Ascending aorta (tissue), 2 donors: ENCODE results near the gene MAPK12. TPM values are rescaled to one million over a fixed set of nuclear protein-coding genes. Genes with fewer than 3 reads are reported as not detected.

Experiments
- DNase-seq, 2 donors: peaks; one replicate each; pipeline ENCODE4 v3.0.0-alpha.2; 2019; ENCODE audit warnings: low spot score in 2 of 2
- H3K27ac ChIP-seq, 2 donors: fragments of 200-600 bp; sonication (generic); one replicate each; pipeline ENCODE4 v1.5.1; 2016 to 2017; ENCODE audit warnings: mild to moderate bottlenecking in 1 of 2
- H3K27me3 ChIP-seq: fragments of 200-600 bp; sonication (generic); one replicate; pipeline ENCODE4 v1.5.1; 2017
- H3K36me3 ChIP-seq, 2 donors: fragments of 200-600 bp; sonication (generic); one replicate each; pipeline ENCODE4 v1.5.1; 2016
- H3K4me1 ChIP-seq, 2 donors: fragments of 200-600 bp; sonication (generic); one replicate each; pipeline ENCODE4 v1.5.1; 2016 to 2017; ENCODE audit warnings: mild to moderate bottlenecking in 1 of 2
- H3K4me3 ChIP-seq, 2 donors: fragments of 200-600 bp; sonication (generic); one replicate each; pipeline ENCODE4 v1.5.1; 2016 to 2017; ENCODE audit warnings: mild to moderate bottlenecking in 1 of 2
- H3K9me3 ChIP-seq, 2 donors: fragments of 200-600 bp; sonication (generic); one replicate each; pipeline ENCODE4 v1.5.1; 2016
- CTCF ChIP-seq, 3 experiments: fragments of 200-600 bp in 2 of 3; fragments of 450-650 bp in 1 of 3; sonication (generic) in 2 of 3; IDR thresholded peaks; one replicate each; pipeline ENCODE4 v1.5.1; 2016 to 2019; ENCODE audit warnings: antibody characterized with exemption in 3 of 3, mild to moderate bottlenecking in 1 of 3, moderate library complexity in 1 of 3
- intact Hi-C: fragments of 100-400 bp; cut with DNase I; formaldehyde crosslinking; loops from one replicate; pipeline ENCODE4 v1.15.1; 2023
- total RNA-seq: library from RNA; depleted of rRNA; stranded (reverse); fragments of >200 nt; gene quantifications from one replicate; pipeline ENCODE4 v1.1.0, GENCODE V29; 2016

The MAPK12 gene
- total RNA-seq, 1 donor from 2014 or later, result 29.4 TPM

- no peaks in the 10 kb centered on the region for H3K4me1 ChIP-seq
- no peak for TF ChIP-seq CTCF (IDR thresholded peaks at IDR 0.05)
- peaks cover 77 to 88% of the 10 kb centered on the region in 2 donors for H3K36me3 ChIP-seq
- no peak overlapping the region for H3K4me3 ChIP-seq
- no peaks in the 10 kb centered on the region for H3K9me3 ChIP-seq
- H3K27me3 ChIP-seq, result no peaks in the 10 kb centered on the region
- no peak overlapping the region for H3K27ac ChIP-seq
- no peak for DNase-seq
- intact Hi-C loops, result no loop called here
Observed at GRCh38 chr22:50218996-50219727, 42.3 kb downstream of the MAPK12 start.

- no peaks in the 10 kb centered on the region for H3K9me3 ChIP-seq
- H3K4me3 ChIP-seq, result no peak overlapping the region
- H3K4me1 ChIP-seq, result no peaks in the 10 kb centered on the region
- peaks cover 70 to 84% of the 10 kb centered on the region in 2 donors for H3K36me3 ChIP-seq
- no peak overlapping the region for H3K27ac ChIP-seq
- intact Hi-C loops, result no loop called here
- no peak for TF ChIP-seq CTCF (IDR thresholded peaks at IDR 0.05)
- no peak for DNase-seq
- H3K27me3 ChIP-seq, result no peaks in the 10 kb centered on the region
Observed at GRCh38 chr22:50218153-50218995, 43.1 kb downstream of the MAPK12 start.

GRCh38 chr22:50217543-50218152 lies 43.8 kb downstream of the MAPK12 start:
- peaks cover 65 to 84% of the 10 kb centered on the region in 2 donors for H3K36me3 ChIP-seq
- intact Hi-C loops, result no loop called here
- H3K27me3 ChIP-seq, result no peaks in the 10 kb centered on the region
- TF ChIP-seq CTCF (IDR thresholded peaks at IDR 0.05), result no peak
- H3K9me3 ChIP-seq, result no peaks in the 10 kb centered on the region
- H3K27ac ChIP-seq, result no peak overlapping the region
- H3K4me1 ChIP-seq, result no peaks in the 10 kb centered on the region
- no peak for DNase-seq
- no peak overlapping the region for H3K4me3 ChIP-seq

GRCh38 chr22:50216684-50217520 lies 44.6 kb downstream of the MAPK12 start:
- Histone ChIP-seq H3K27me3 (no peaks in the 10 kb centered on the region), H3K9me3 (no peaks in the 10 kb centered on the region), H3K4me1 (no peaks in the 10 kb centered on the region), H3K4me3 (no peak overlapping the region), H3K36me3 (peaks cover 61 to 84% of the 10 kb centered on the region in 2 donors), H3K27ac (no peak overlapping the region)
- no peak for DNase-seq
- intact Hi-C loops, result no loop called here
- no peak for TF ChIP-seq CTCF (IDR thresholded peaks at IDR 0.05)

GRCh38 chr22:50216055-50216683 lies 45.3 kb downstream of the MAPK12 start:
- no peak overlapping the region for H3K4me3 ChIP-seq
- H3K27me3 ChIP-seq, result no peaks in the 10 kb centered on the region
- peaks cover 56 to 83% of the 10 kb centered on the region in 2 donors for H3K36me3 ChIP-seq
- H3K27ac ChIP-seq, result no peak overlapping the region
- TF ChIP-seq CTCF (IDR thresholded peaks at IDR 0.05), result no peak
- no peak for DNase-seq
- no peaks in the 10 kb centered on the region for H3K9me3 ChIP-seq
- intact Hi-C loops, result no loop called here
- no peaks in the 10 kb centered on the region for H3K4me1 ChIP-seq
